ENCODE data around the gene IKBKG.
"Not testable (repeated sequence)": the region's sequence is repeated elsewhere in the genome, so short reads cannot be mapped to it uniquely, and the experiment has no call there.

The IKBKG gene

DNA sequence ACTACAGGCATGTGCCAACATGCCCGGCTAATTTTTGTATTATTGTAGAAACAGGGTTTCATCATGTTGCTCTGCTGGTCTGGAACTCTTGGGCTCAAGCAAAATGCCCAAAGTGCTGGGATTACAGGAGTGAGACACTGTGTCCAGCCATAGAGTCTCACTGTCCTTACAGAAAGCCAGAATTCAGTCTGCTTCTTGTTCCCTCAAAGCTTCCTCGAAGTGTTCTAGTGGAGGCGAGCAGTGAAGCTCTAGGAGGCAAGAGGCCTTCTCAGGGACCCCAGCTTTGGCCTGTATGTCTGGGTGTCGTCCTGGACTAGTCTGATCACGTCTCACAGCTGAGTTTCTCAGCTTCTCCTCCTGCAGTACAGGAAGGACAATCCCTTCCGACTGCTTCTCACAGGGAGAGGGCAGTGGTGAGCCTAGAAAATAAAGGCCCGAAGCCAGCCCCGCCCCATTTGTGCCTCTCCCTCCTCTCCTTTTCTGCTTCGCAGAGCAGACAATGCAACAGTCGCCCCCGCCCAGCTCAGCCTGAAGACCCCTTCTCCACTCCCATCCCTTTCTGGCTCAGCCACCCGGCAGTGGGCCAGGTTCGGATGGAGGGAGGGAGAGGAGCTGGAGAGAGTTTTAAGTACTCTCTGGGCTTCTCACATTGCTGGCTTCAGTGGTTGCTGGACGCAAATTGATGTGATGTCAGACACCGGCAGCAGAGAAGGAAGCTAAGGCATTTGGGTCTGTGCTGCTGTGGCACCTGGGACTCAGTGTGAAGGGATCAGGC lies 20.3 kb upstream of the IKBKG start:
- no peak for DNase-seq (ENCODE audit: low read depth)

DNA sequence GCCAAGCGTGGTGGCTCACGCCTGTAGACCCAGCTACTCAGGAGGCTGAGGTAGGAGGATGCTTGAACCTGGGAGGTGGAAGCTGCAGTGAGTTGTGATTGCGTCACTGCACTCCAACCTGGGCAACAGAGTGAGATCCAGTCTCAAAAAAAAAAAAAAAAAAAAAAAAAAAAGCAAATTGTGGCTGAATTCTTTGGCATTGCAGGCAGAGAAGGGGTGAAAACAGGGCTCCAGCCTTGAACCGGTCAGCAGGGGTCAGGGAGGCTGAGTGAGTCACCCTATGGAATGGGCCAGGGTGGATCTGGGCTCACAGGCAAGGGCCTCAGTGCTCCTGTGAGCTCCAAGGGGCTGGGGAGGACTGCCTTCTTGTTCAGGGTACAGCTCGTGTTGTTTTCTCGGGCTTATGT lies 18.2 kb upstream of the IKBKG start:
- no peak for DNase-seq (ENCODE audit: low read depth)

DNA sequence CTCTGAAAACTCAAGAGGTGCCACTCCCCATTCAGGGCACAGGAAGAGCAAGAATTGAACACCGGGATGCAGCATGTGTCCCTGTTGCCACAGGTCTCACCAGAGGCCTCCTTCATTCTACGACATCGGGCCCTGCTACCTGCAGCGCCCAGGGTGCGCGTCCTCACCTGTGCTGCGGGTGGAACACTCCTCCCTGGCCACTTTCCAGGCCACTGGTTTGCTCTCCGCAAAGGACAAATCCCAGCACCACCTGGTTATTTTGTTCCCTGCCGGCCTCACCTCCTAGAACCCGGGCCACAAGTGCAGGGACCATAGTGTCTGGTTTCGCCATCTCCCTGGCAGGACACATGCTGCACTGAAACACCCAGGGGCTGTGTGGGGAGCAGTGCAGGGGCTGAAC lies 17.1 kb upstream of the IKBKG start:
- DNase-seq (ENCODE audit: low read depth) = no peak

DNA sequence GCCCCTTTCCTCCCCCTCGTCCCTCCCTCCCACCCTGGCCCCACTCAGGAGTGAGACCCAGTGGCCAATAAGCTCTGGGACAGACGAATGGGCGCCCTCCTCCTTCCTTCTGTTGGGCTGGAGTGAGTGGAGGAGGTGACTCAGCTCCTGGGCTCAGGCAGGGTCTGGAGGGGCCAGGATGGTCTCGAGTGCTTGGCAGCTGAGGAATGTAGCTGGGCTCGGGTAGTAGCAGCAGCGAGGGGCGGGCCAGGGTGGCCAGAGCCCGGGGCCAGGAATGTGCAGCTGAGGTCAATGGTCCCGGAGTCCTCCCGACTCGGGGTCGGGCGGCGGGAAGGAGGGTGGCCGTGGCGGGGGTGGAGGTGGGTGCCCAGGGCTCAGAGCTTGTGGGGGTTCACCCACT lies 15.8 kb upstream of the IKBKG start:
- DNase-seq (ENCODE audit: low read depth) = no peak

- no peak for DNase-seq (ENCODE audit: low read depth)
Measured at GRCh38 chrX:154532690-154533089, 14.7 kb upstream of the IKBKG start.

DNA sequence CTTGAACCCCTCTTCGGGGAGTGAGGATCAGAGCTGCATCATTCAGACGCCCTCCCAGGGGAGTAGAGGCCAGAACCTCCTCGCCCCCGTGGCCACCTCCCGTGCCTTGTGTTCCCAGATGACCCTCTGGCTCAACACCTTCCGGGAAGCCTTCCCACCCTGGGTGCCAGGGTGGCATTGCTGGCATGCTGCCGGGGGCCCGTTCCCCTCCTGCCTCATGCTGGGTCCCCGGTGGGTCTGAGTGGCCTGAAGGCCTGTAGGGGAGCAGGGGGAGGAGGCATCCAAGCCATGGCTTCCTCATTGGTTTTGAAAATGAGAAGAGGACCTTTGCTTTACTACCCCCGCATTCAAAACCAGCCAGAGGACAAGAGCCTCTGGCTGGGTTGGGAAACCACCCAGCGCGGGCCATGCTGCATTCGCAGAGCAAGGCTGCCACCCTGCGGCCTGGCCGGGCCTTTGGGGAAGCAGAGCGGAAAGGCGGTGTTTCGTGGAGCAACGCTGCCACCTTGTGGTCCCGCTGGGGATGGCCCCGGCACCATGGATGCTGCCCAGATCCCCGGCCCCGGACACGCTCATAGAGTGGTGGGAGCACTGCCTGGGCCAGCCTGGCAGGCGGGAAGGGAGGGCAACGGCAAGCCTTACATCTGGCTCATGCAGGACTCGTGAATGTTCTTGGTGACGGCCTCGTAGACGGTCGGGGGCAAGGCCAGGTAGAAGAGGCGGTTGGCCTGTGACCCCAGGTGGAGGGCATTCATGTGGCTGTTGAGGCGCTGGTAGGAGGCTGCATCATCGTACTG lies 12.7 kb upstream of the IKBKG start:
- DNase-seq (ENCODE audit: low read depth) = peak; percentile 76

DNA sequence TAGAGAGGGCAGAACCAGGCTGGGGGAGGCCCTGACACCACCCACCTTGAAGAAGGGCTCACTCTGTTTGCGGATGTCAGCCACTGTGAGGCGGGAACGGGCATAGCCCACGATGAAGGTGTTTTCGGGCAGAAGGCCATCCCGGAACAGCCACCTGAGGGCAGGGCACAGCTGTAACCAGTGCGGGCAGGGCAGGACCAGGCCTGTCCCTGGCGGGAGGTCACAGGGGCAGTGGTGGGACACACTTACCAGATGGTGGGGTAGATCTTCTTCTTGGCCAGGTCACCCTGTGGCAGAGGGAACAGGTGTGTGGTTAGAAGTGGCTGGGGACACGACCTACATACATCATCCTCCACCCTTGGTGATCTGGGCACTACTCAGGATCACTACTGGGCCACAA lies 11.5 kb upstream of the IKBKG start:
- DNase-seq (ENCODE audit: low read depth) = no peak

DNA sequence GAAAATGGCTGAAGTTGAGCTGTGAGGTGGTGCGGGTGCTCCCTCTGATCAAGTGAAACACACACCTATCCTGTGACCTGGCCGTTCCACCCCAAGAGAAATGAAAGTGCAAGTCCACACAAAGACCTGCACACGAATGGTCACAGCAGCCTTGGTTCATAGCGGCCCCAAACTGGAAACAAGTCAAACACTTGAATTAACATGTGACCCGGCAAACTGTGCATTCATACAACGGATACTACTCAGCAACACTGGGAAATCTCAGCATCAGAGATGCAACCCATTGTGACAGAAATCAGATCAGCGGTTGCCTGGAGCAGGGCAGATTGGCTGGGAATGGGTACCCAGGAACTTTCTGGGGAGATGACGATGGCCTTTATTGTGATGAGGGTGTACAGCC lies 8.3 kb upstream of the IKBKG start:
- no peak for DNase-seq (ENCODE audit: low read depth)

- DNase-seq (ENCODE audit: low read depth) = not testable (repeated sequence)
Measured at GRCh38 chrX:154540365-154540764, 7.1 kb upstream of the IKBKG start.

GRCh38 chrX:154540897-154541535 lies 6.4 kb upstream of the IKBKG start:
- no peak for DNase-seq (ENCODE audit: low read depth)

GRCh38 chrX:154541589-154541895 lies 5.9 kb upstream of the IKBKG start:
- no peak for DNase-seq (ENCODE audit: low read depth)

GRCh38 chrX:154541896-154542722 lies 5.3 kb upstream of the IKBKG start:
- DNase-seq (ENCODE audit: low read depth) = no peak

GRCh38 chrX:154542723-154543424 lies 4.5 kb upstream of the IKBKG start:
- no peak for DNase-seq (ENCODE audit: low read depth)

- DNase-seq (ENCODE audit: low read depth) = no peak
Measured at GRCh38 chrX:154545673-154546274, 1.6 kb upstream of the IKBKG start.

DNA sequence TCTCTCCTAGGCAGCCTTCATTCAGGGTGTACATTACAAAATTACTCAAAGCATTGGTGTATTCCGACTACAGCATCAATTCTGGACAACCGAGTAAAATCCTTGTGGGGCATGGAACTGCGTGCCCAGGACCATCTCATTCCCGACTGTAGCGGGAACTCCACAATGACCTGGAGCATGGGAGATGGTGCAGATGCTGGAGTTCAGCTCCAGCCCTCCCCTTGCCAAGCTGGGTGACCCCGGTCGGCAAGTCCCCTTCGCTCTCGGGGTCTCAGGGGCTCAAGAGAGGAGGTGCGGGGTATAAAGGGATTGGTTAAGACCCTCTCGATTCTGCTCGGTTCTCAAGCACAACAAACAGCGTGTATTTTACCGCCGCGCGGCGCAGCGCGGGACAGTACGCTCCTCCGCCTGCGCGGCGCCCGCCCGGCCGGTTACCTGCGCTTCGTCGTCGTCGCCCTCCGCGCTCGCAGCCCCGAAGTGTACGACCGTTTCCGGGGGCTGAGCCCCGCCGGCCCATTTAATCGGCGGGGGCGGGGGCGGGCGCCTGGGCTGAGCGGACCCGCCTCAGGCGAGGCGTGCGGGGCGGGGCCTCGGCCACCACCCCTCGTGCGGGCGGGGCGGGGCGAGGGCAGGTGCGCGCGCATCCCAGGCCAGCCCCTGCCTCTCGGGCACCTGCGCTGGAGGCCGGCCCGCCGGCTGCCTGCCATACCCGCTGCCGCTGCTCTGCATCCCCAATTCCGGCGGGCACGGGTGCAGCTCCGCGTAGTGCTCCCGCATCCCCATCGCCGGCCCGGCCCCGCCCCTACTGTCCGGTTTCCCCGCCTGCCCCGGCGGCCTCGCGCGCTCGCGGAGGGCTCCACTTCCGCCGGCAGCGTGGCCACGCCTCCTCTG lies 821 bp upstream of the IKBKG start, which contains the start of gene G6PD:
Gene G6PD (minus strand): TSS at position 493 of the 891 bp plus-strand sequence. CDS start 691 bp downstream, outside the sequence.
- DNase-seq (ENCODE audit: low read depth) = peak; percentile 70

DNA sequence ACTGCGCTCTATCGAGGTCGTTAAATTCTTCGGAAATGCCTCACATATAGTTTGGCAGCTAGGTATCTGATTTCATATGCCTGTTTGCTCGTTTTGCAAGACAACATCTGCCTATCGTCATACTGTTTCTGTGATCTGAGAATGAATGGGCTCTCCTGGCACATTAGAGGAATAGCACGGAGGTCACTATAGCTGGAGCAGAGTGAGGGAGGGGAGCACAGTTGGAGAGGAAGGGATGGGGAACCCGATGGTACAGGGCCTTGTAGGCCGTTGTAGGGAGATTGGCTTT lies 552 bp downstream of the IKBKG start:
- no peak for DNase-seq (ENCODE audit: low read depth)

- no peak for DNase-seq (ENCODE audit: low read depth)
Measured at GRCh38 chrX:154549766-154550165, 2.3 kb downstream of the IKBKG start.

DNA sequence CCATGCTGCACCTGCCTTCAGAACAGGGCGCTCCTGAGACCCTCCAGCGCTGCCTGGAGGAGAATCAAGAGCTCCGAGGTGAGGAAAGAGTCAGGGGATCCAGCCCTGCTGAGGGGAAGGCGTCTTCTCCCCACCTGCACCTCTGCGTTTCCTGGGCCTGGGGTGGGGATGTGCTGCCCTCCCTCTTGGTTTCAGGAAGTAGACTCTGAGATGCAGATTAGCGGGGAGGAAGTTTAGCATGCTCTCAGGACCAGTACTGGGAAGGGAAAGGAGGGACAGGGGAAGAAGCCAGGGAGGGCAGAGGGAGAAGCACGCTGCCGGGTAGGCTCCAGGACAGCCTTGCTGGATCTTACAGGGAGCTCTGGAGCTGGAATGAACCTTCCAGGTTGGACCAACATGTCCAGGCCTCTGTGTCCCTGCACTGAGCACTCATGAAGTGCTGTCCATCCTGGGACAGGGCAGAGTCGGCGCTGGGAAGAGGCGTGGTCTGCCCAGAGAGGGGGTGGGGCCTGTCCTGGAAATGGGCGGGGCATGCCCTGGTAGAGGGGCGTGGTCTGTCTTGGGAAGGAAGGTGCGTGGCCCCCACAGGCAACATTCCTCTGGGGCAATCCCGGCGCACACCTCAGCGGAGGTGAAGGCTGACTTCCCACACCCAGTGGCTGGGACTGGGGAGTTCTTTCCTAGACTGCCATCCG lies 4.8 kb downstream of the IKBKG start:
- DNase-seq (ENCODE audit: low read depth) = not testable (repeated sequence)

DNA sequence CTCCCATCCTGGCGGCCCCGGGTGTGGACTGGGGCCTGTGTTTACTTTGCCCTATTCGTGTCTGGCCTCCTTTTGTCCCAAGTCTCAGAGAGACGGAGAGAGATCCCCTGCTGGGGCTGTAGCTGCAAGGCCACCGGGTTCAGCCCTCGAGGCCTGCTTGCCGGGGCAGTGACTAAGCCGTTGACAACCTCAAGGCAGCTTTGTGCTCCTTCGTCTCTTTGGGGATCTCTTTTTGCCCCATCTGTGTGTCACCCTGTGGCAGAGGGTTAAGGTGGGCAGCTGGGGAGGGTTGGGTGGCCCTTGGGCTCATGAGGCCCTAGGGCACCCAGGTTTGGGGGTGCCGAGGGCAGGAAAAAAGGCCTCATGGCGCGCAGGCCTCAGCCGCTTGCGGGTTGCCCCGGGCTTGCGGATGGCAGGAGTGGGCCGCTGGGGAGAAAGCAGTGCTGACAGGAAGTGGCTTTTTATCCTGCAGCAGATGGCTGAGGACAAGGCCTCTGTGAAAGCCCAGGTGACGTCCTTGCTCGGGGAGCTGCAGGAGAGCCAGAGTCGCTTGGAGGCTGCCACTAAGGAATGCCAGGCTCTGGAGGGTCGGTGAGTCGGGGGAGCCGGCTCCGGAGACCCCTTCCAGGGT lies 10.8 kb downstream of the IKBKG start:
- not testable (repeated sequence) for DNase-seq (ENCODE audit: low read depth)

Data from activated T-cell treated with anti-CD3 and anti-CD28 coated beads for 24 hours (primary cell).